Inferior parietal cortex (tissue), 1 donor: ENCODE data around the gene PGM1.
"Not testable (repeated sequence)": the region's sequence is repeated elsewhere in the genome, so short reads cannot be mapped to it uniquely, and the experiment has no call there.

Experiments
- DNase-seq: peaks from one replicate; pipeline ENCODE4 v3.0.0-alpha.2; 2016; ENCODE audit errors: extremely low spot score

The PGM1 gene

GRCh38 chr1:63593303-63593885, at the start of gene PGM1:
PGM1 (plus strand) TSS chr1:63593411; CDS start chr1:63593489, 78 bp downstream.
- DNase-seq: peak; percentile 62

DNA sequence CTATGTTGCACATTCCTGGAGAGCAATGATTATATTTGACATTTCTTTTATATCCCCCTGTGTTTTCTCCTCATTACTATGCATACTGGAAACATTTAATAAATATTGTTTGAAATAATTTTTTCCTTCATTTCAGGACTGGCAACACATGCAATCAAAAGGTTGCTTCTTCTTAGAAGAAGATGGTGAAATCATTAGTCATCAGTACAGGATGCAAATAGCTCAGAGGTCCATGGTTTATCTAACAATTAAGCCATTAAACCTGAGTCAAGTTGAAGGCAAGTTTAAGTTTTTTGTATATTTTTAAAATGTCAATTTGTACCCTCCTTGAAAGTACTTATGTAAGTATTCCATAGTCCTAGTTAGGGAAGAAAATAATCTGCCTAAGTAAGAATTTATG, 47.4 kb upstream of the PGM1 start:
- DNase-seq: no peak

DNA sequence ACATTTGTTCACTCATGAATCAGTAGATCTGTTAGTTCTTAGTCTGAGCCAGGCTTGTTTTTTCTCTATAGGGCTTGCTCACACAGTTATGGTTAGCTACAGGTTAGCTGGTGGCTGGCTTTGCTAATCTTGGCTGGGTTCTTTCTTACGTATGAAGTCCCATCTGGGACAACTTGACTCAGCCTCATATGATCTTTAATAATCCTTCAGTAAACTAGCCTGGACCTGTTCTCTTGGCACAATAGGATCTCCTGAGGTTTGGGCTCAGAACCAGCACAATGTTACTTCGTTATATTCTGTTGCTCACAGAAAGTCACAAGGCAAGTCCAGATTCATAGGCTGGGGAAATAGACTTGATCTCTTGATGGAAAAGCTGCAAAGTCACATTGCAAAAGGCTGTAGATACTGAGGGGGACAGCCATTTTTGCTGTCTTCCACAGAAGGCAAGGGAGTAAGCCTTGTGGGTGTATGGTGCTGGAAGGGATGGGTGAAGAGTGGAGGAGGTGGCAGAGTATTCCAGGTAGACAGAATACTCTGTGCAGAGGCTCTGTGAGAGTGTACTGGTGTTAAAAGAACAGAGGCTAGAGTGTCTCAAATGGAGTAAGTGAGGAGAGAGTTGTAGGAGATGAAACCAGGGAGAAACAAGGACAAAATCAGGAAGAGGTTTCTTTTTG, 45.5 kb upstream of the PGM1 start:
- no peak for DNase-seq

- DNase-seq: no peak
These were observed 44.9 kb upstream of the PGM1 start for GRCh38 chr1:63548303-63548702.

DNA sequence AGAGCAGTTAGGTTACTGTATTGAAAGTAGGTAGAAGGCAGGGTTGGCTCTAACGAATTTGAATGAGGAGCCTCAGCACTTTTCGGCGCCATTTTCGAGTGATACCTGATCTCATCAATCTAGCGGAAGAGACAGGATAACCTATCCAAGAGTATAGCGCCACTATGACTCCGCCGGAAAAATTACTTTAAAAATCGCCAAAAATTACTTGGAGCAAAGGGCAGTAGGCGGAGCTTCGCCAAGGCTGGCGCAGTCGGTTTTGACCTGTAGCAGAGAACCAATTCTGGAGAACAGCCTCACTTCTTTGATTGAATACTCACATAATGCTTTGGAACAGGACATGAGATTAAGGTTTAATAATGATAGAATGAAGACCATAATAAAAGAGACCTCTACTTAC, 44.3 kb upstream of the PGM1 start:
- DNase-seq: no peak

DNA sequence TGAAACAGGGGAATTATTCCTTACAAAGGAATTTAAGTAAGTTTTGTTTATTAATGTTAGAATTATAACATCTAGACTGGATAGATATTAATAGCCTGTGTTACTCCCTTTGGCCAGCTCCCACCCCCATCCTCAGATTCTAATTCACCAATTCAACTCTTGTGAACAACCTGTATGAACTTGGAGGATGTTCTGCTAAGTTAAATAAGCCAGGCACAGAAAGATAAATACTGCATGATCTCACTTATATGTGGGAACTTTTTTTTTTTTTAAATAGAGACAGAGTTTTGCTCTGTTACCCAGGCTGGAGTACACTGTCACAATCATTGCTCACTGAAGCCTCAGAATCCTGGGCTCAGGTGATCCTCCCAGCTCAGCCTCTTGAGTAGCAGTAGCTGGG, 37.7 kb upstream of the PGM1 start:
- no peak for DNase-seq

GRCh38 chr1:63557365-63557987, 35.7 kb upstream of the PGM1 start:
- DNase-seq: peak; percentile 56

DNA sequence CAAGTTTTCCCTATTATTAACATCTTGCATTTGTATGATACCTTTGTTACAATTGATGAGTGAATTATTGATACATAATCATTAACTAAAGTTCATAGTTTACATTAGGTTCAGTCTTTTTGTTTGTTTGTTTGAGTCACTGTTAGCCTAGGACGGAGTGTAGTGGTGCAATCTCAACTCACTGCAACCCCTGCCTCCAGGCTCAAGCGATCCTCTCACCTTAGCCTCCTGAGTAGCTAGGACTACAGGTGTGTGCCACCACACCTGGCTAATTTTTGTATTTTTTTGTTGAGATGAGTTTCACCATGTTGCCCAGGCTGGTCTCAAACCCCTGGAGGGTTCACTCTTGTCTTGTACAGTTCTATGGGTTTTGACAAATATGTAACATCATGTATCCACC, 33.9 kb upstream of the PGM1 start:
- DNase-seq: no peak

GRCh38 chr1:63563745-63564144, 29.5 kb upstream of the PGM1 start:
- DNase-seq: no peak

GRCh38 chr1:63569068-63569467, 24.1 kb upstream of the PGM1 start:
- DNase-seq: no peak

- DNase-seq: no peak
These were observed 23.4 kb upstream of the PGM1 start for GRCh38 chr1:63569640-63570316.

GRCh38 chr1:63572686-63573085, 20.5 kb upstream of the PGM1 start:
- not testable (repeated sequence) for DNase-seq

GRCh38 chr1:63574203-63574796, 18.9 kb upstream of the PGM1 start:
- DNase-seq: not testable (repeated sequence)

DNA sequence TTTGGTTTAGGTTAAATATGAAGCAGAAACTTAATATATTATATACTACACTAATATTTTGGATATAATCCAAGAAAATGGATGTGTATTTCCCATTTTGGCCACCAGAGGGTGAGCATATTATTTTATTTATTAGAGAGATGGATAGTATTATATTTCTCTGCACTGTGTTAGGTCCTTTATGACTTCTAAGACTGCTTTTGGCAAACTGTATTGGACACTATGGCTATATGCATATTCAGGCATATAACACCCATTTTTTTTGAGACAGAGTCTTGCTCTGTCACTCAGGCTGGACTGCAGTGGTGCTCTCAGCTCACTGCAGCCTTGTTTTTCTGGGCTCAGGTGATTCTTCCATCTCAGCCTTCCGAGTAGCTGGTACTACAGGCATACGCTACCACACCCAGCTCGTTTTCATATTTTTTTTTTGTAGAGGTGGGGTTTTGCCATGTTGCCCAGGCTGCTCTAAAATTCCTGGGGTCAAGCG, 17.8 kb upstream of the PGM1 start:
- DNase-seq: peak; percentile 58

- not testable (repeated sequence) for DNase-seq
These were observed 6.9 kb upstream of the PGM1 start for GRCh38 chr1:63586326-63586725.

DNA sequence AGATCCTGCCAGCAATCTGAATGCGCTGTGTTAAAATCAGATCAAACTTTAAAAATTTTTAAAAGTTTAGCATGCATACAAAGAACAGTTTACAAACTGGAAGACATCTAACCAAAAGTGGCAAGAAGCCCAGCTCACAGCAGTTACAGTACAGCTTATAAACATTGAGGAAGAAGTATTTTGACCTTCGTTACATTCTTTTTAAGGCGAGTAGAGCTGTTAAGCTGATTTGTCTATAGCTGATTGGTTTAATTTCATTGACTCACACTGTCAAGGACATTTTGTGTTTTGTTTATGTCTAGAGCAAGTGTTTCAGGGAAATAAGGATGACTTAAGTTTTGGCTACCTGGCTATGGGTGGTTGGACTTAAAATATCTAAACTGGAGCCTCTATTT, 3.0 kb upstream of the PGM1 start:
- no peak for DNase-seq

GRCh38 chr1:63592536-63593302, 492 bp upstream of the PGM1 start:
- peak; percentile 33 for DNase-seq

DNA sequence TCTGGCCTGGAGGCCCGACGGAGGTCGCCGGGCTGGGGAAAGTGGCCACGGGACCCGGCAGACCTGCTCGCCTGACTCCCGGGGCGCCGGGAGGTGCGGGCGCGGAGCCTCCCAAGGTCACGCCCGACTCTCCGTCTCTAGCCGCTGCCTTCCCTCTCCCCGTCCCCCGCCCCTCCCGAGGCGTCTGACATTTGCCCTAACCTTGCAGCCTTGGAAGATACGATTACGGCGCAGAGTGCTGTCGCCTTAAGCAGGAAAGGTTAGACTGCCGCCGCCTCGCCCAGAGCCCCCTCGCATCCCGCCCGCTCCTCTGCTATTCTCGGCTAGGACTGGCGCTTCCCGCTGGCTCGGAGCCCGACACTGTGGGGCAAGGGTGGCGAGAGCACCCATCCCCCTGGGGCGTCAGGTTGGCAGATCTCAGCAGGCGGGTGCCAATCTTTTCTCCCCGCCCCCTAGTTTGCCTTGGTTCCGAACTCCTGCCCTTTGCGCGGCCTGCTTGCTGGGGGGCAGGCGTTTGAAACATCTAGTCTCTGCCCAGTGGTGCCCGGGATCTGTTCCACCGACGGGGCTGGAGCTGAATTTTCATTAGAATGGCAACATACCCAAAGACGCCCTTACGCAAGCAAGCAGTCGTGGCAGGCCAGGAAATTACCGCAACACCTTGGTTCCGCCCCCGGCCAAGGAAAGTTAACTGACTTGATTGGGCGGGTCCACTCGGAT, 835 bp downstream of the PGM1 start:
- peak; percentile 29 for DNase-seq

DNA sequence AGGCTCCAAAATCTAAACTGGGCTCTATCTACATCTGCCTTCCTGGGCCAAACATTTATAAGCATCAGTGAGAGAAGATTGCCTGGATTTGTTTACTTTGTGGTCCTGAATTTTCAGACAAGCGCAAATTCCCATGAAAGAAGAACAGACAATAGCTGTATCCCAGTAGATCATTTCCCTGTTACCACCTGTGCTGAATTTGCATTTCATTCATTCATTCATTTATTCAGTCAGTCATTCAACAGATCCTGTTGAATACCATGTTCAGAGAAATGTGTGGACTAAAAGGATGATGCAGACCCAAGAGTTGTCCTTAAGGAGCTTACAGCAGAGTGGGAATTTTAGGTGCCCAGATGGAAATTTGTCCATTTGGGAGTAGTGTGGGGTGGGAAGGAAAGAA, 2.2 kb downstream of the PGM1 start:
- DNase-seq: no peak

DNA sequence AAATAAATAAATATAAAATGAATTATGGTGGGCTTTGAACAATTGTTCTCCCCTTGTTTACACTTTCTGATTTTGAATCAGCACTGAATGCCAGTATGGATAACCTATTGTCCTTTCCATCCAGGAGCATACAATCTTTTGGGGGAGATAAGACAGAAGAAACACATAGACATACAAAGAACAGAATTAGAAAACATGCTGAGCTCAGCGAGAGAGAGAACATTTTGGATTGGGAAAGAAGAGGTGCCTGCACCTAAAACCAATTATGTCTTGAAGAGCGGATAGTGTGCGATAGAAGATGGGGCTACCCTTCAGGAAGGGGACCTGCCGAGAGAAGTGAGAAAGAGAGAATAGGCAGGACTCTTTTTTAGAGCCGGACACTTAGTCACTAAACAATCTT, 6.6 kb downstream of the PGM1 start:
- DNase-seq: no peak

DNA sequence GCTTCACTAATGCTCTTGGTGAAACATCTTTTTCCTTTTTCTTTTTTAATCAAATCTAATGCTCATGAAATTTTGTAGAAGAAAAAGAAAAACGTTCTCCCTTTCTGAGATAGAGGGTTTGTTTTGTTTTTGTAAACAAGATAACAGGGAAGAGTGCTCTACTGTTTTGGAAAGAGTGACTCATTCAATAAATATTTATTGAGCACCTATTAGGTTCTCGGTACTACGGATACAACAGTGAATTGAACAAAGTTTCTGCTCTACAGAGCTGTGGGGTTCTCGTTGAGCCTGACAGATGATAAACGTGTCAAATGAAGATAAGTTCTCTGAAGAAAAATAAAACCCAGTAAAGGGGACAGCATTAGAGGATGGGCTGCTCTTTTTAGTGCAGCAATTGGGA, 7.0 kb downstream of the PGM1 start:
- no peak for DNase-seq
